Kidney (tissue), 14 donors: Measurements from ENCODE around the gene PSMD10. TPM values are rescaled to one million over a fixed set of nuclear protein-coding genes. Genes with fewer than 3 reads are reported as not detected.

Source experiments
- DNase-seq, 5 donors: peaks; one replicate each; pipeline ENCODE4 v3.0.0-alpha.2; 2013 to 2020
- FAIRE-seq: peaks from 2 replicates; lab custom pipeline; 2012; peaks lifted over from hg19 to GRCh38; lab: Jason Lieb, UNC
- H3K27ac ChIP-seq, 2 donors: one replicate each; pipeline ENCODE4 v1.7.0; 2013; ENCODE audit warnings: low read depth in 2 of 2, low read length in 2 of 2, inconsistent platforms in 1 of 2
- H3K27me3 ChIP-seq: one replicate; pipeline ENCODE4 v1.7.1; 2013; ENCODE audit warnings: low read length, inconsistent platforms; ENCODE audit not compliant: control insufficient read depth, insufficient read depth
- H3K36me3 ChIP-seq, 3 donors: one replicate each; pipeline versions ENCODE4 v1.7.0 to v1.7.1; 2013; ENCODE audit warnings: low read length in 3 of 3, control low read depth in 1 of 3, inconsistent platforms in 1 of 3; ENCODE audit not compliant: insufficient read depth in 3 of 3, control insufficient read depth in 2 of 3
- H3K4me1 ChIP-seq, 3 donors: one replicate each; pipeline versions ENCODE4 v1.7.0 to v1.7.1; 2013; ENCODE audit warnings: low read length in 3 of 3, inconsistent platforms in 1 of 3, low read depth in 1 of 3; ENCODE audit not compliant: control insufficient read depth in 2 of 3, insufficient read depth in 2 of 3
- H3K4me3 ChIP-seq, 3 donors: one replicate each; pipeline versions ENCODE4 v1.7.0 to v1.8.1; 2013; ENCODE audit warnings: low read length in 3 of 3, control low read depth in 1 of 3, inconsistent platforms in 1 of 3
- H3K9ac ChIP-seq, 3 donors: one replicate each; pipeline versions ENCODE4 v1.7.0 to v1.7.1; 2013; ENCODE audit warnings: low read length in 3 of 3, control low read depth in 1 of 3, inconsistent platforms in 1 of 3
- H3K9me3 ChIP-seq, 3 donors: one replicate each; pipeline versions ENCODE4 v1.7.0 to v1.7.1; 2013; ENCODE audit warnings: low read length in 3 of 3, control low read depth in 1 of 3, inconsistent platforms in 1 of 3; ENCODE audit not compliant: control insufficient read depth in 2 of 3, insufficient read depth in 1 of 3
- intact Hi-C: fragments of 100-400 bp; cut with DNase I; formaldehyde crosslinking; loops from one replicate; pipeline ENCODE4 v1.11.1; 2022
- polyA plus RNA-seq: library from polyadenylated mRNA; stranded (reverse); fragments of 350-450 nt; fragmentation: Illumina TruSeq; extraction: RNeasy Lipid Tissue Mini Kit (QIAGEN cat#74804); gene quantifications from one replicate; pipeline ENCODE4 v1.2.3, GENCODE V29; 2014; ENCODE audit warnings: low read depth, low replicate concordance; ENCODE audit not compliant: insufficient read depth
- total RNA-seq: library from RNA; stranded (reverse); fragmentation: NEBNext Ultra II Directional; extraction: Animal tissue kit (Norgen Biotek cat#: 25700); gene quantifications from one replicate; pipeline ENCODE4 v1.2.1, GENCODE V29; 2021
- TF ChIP-seq, protein P1 (sequence below): IDR thresholded peaks from 3 replicates; pipeline ENCODE4 v1.5.1; 2012; ENCODE audit warnings: mild to moderate bottlenecking, moderate library complexity, borderline replicate concordance; ENCODE audit not compliant: insufficient read depth; ENCODE audit errors: extremely low read depth
- donor health status: control.
- donor health status: control.
- donor health status: control.
- donor health status: control.
- donor health status: control.
- donor health status: DM: yes; HTN: yes; CAD: no.
- donor health status: Normal renal cell carcinoma (clear cell type).

The PSMD10 gene
- total and polyA plus RNA-seq, 2 donors from 2014 or later = 32.7 to 36.1 TPM

DNA sequence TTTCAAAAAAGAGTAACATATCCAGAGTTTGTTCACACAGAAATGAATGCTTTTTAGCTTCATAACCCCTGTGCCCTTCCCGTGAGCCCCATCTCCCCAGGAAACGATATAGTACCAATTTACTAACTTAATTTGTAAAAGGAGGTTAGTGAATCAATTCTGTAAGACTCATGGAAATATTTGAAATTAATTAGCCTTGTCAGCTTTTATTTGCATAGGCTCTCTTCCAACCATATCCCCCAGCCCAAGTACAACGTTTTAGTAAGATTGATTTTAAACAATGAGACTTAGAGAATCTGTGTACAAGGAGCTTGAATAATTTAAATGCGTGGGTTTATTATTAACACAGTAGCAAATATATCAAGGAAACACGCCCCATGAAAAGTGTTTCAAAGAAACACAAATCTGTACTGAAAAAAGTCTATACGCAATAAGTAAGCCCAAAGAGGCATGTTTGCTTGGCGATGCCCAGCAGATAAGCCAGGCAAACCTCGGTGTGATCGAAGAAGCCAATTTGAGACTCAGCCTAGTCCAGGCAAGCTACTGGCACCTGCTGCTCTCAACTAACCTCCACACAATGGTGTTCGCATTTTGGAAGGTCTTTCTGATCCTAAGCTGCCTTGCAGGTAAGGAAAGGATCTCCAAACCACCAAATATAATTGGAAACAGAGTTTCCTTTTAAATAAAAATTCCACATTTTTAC, 46.6 kb downstream of the PSMD10 start, which contains the start of gene VSIG1:
Gene VSIG1, plus strand, starts transcription at position 512 of the 703 bp plus-strand sequence. Its CDS starts 66 bp downstream, at position 578.
- H3K27ac ChIP-seq = no peak within 1 kb of the TSS
- peaks cover 6% of the 10 kb centered on the region for H3K27me3 ChIP-seq
- no peaks in the 10 kb centered on the region for H3K4me1 ChIP-seq
- H3K36me3 ChIP-seq = no peaks in the 10 kb centered on the region
- no peak within 1 kb of the TSS for H3K9ac ChIP-seq
- intact Hi-C loops = no loop called here
- no peak within 1 kb of the TSS for H3K4me3 ChIP-seq
- FAIRE-seq (no peak), DNase-seq (no peak)
- TF ChIP-seq, protein P1, sequence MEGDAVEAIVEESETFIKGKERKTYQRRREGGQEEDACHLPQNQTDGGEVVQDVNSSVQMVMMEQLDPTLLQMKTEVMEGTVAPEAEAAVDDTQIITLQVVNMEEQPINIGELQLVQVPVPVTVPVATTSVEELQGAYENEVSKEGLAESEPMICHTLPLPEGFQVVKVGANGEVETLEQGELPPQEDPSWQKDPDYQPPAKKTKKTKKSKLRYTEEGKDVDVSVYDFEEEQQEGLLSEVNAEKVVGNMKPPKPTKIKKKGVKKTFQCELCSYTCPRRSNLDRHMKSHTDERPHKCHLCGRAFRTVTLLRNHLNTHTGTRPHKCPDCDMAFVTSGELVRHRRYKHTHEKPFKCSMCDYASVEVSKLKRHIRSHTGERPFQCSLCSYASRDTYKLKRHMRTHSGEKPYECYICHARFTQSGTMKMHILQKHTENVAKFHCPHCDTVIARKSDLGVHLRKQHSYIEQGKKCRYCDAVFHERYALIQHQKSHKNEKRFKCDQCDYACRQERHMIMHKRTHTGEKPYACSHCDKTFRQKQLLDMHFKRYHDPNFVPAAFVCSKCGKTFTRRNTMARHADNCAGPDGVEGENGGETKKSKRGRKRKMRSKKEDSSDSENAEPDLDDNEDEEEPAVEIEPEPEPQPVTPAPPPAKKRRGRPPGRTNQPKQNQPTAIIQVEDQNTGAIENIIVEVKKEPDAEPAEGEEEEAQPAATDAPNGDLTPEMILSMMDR = no peak
- no peaks in the 10 kb centered on the region for H3K9me3 ChIP-seq

DNA sequence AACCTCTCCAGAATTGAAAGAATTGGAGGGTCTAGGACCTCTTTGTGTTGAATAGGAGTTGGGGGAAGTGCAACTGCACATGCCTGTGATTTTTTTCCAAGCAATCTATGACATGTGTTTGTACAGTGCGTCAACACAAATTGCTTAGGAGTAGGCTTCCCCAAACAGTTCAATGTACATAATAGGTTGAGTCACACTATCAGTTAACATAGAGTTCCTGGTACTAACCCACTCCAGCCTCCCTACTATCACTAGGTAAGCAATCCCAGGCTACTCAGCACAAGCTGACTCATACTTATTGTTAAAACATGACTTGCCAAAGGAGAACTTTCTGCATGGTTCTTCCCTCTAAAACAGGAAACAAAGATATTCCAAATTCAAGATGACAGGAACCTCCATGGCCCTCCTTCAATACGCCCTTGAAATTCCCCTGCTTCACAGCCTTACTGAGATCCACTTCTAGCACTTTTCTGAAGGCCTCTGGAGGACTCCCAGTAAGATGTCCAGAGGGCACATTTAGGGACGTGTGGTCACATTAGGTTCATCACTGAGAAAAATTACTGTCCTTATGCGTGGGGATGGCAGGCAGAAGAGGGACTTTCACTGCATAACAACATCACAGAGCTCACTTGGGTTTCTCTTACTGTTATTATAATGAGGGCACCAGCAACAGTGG, 54.9 kb downstream of the PSMD10 start:
- no peak overlapping the region for H3K27ac ChIP-seq

DNA sequence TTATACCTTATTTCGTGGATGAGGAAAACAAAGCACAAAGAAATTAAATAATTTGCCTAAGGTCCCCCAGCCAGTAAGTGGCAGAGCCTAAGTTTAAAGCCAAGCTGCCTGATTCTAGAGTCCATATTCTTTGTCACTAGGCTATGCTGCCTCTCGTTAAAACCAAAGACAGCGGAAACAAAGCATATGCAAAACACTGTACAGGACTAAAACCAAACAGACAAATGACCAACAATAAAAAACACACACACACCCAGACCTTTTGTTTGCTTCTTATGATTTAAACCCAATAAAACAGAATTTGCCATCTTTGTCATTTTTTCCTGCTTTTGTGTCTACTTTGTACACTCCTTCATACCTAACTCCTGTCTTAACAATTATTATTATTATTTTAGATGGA, 56.6 kb downstream of the PSMD10 start:
- TF ChIP-seq, protein P1 = no peak
- no peaks in the 10 kb centered on the region for H3K9me3 ChIP-seq
- DNase-seq = no peak
- no peaks in the 10 kb centered on the region for H3K4me1 ChIP-seq
- no peak overlapping the region for H3K4me3 ChIP-seq
- peaks cover 6% of the 10 kb centered on the region for H3K27me3 ChIP-seq
- H3K9ac ChIP-seq = no peak overlapping the region
- no peak for FAIRE-seq
- intact Hi-C loops = no loop called here
- H3K36me3 ChIP-seq = no peaks in the 10 kb centered on the region
- H3K27ac ChIP-seq = no peak overlapping the region

More for the DNA sequence above, 54.9 kb downstream of the PSMD10 start:
- DNase-seq = no peak
- TF ChIP-seq, protein P1 = no peak
- Histone ChIP-seq H3K4me3 (no peak overlapping the region), H3K4me1 (no peaks in the 10 kb centered on the region), H3K27me3 (peaks cover 3% of the 10 kb centered on the region), H3K9ac (no peak overlapping the region), H3K9me3 (no peaks in the 10 kb centered on the region), H3K36me3 (no peaks in the 10 kb centered on the region)
- intact Hi-C loops = no loop called here
- FAIRE-seq = no peak

Other genes starting within 250 kb of the PSMD10 start
- gene TEX13B, start 109.2 kb downstream of the PSMD10 start, total RNA-seq = not detected
- gene TEX13B, start 109.2 kb downstream of the PSMD10 start, polyA plus RNA-seq = not detected
- gene VSIG1, start 46.5 kb downstream of the PSMD10 start, total RNA-seq = 1.4 TPM
- gene VSIG1, start 46.5 kb downstream of the PSMD10 start, polyA plus RNA-seq = not detected
- 14.7 TPM for gene ATG4A, start 236 bp upstream of the PSMD10 start, total RNA-seq
- 17.1 TPM for gene ATG4A, start 236 bp upstream of the PSMD10 start, polyA plus RNA-seq